GM23248 (cell line): Measurements from ENCODE around the gene LEFTY1. TPM values are rescaled to one million over a fixed set of nuclear protein-coding genes. Genes with fewer than 3 reads are reported as not detected.

Source experiments
- DNase-seq: peaks from one replicate; pipeline ENCODE4 v3.0.0-alpha.2; 2015
- H2AFZ ChIP-seq: fragments of 200-600 bp; sonication (generic); 2 replicates; pipeline ENCODE4 v1.6.1; 2016; ENCODE audit warnings: antibody characterized with exemption
- H3F3A ChIP-seq: fragments of 200-600 bp; sonication (generic); 2 replicates; pipeline ENCODE4 v1.6.1; 2016; ENCODE audit warnings: mild to moderate bottlenecking, antibody characterized with exemption, mixed run types; ENCODE audit not compliant: insufficient read depth
- H3K27ac ChIP-seq: fragments of 200-600 bp; sonication (generic); 2 replicates; pipeline ENCODE4 v1.5.1; 2016; ENCODE audit warnings: mild to moderate bottlenecking
- H3K27me3 ChIP-seq: fragments of 200-600 bp; sonication (generic); replicated peaks from 2 replicates; pipeline ENCODE4 v1.6.1; 2016; ENCODE audit warnings: mild to moderate bottlenecking; ENCODE audit not compliant: insufficient read depth
- H3K36me3 ChIP-seq: fragments of 200-600 bp; sonication (generic); 2 replicates; pipeline ENCODE4 v1.6.1; 2016; ENCODE audit warnings: low read depth, mild to moderate bottlenecking
- H3K4me1 ChIP-seq: fragments of 200-600 bp; sonication (generic); 2 replicates; pipeline ENCODE4 v1.6.1; 2016; ENCODE audit warnings: mild to moderate bottlenecking; ENCODE audit not compliant: insufficient read depth
- H3K4me2 ChIP-seq: fragments of 200-600 bp; sonication (generic); one replicate; pipeline ENCODE4 v1.6.1; 2016; ENCODE audit warnings: mild to moderate bottlenecking; ENCODE audit not compliant: unreplicated experiment
- H3K4me3 ChIP-seq: fragments of 200-600 bp; sonication (generic); 2 replicates; pipeline ENCODE4 v1.5.1; 2016; ENCODE audit warnings: mild to moderate bottlenecking
- H3K79me2 ChIP-seq: fragments of 200-600 bp; sonication (generic); 2 replicates; pipeline ENCODE4 v1.6.1; 2016; ENCODE audit warnings: mild to moderate bottlenecking; ENCODE audit not compliant: insufficient read depth
- H3K9ac ChIP-seq: fragments of 200-600 bp; sonication (generic); 2 replicates; pipeline ENCODE4 v1.6.1; 2016; ENCODE audit warnings: mild to moderate bottlenecking
- H3K9me2 ChIP-seq: fragments of 200-600 bp; sonication (generic); 2 replicates; pipeline ENCODE4 v1.6.1; 2016; ENCODE audit warnings: mixed run types, mild to moderate bottlenecking, moderate library complexity; ENCODE audit not compliant: insufficient read depth
- H3K9me3 ChIP-seq: fragments of 200-600 bp; sonication (generic); one replicate; pipeline ENCODE4 v1.6.1; 2017; ENCODE audit warnings: low read depth
- H4K20me1 ChIP-seq: fragments of 200-600 bp; sonication (generic); 2 replicates; pipeline ENCODE4 v1.6.0; 2016; ENCODE audit not compliant: insufficient read depth
- EZH2 ChIP-seq: fragments of 200-600 bp; sonication (generic); IDR thresholded peaks from 2 replicates; pipeline ENCODE4 v1.6.1; 2018; ENCODE audit warnings: antibody characterized with exemption, mild to moderate bottlenecking; ENCODE audit not compliant: insufficient read depth, poor library complexity, severe bottlenecking
- EZH2phosphoT487 ChIP-seq: fragments of 200-600 bp; sonication (generic); IDR thresholded peaks from 2 replicates; pipeline ENCODE4 v1.6.1; 2018; ENCODE audit warnings: antibody characterized with exemption, moderate library complexity, mild to moderate bottlenecking, low read depth; ENCODE audit not compliant: insufficient read depth
- WGBS, 2 experiments: methylation state at CpG; one replicate each; pipeline ENCODE4 v1.1.6; 2015 to 2017; ENCODE audit warnings: low lambda C conversion rate in 2 of 2, low coverage in 1 of 2; ENCODE audit errors: missing lambda C conversion rate in 2 of 2; 5-methylcytosine and 5-hydroxymethylcytosine counted together
- in situ Hi-C: fragments of 300-500 bp; cut with MboI; formaldehyde crosslinking; loops from 2 replicates; pipeline ENCODE4 v1.15.0; 2020
- polyA plus RNA-seq: library from polyadenylated mRNA; unstranded; fragments of >200 nt; fragmentation: Nextera tagmentation; extraction: Ambion mirVana; gene quantifications from 2 replicates; pipeline ENCODE4 v1.2.1, GENCODE V29; 2016
- total RNA-seq: library from RNA; depleted of rRNA; stranded (reverse); fragments of >200 nt; shearing (Covaris generic); gene quantifications from 2 replicates; pipeline ENCODE4 v1.2.3, GENCODE V29; 2014

The LEFTY1 gene
- total and polyA plus RNA-seq, 2 experiments from 2014 or later, result not detected

DNA sequence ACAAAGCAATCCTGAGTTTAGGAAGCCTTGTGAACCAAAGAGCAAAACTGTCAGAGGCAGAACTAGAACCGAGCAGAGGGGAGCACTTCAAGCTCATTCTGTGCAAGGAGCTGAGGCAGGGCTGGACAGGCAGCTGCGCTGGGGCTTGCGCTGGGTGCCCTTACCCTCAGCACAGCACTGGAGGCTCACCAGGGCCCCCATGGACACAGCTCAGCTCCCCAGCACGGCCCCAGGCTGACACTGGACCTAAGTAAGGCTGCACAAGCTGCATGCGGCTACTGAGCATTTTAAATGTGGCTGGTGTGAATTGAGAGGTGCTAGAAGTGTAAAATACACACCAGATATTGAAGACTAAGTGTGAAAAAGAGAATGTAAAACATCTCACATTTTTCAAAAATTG, 28.8 kb downstream of the LEFTY1 start:
- whole genome bisulfite sequencing, 2 experiments, result 92 to 100% methylated on average over 5 of the region's 5 CpGs

DNA sequence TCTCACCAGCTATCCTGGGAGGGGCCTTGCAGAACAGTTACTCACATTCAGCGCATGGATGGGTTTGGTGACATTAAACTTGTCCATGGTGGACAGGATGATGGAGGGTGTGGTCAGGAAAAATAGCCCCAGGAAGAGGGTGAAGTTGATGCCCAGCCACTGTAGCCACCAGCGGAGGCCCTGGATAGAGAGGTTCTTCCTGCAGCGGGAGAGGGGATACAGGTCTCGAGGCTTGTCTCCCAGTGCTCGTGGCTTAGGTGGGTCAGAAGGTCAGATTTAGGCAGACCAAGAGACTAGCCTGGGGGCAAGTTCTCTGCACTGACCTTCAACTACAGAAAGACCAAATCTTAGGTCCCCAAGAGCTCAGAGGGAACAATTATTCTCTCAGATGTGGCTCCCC, 29.8 kb downstream of the LEFTY1 start:
- no peaks in the 10 kb centered on the region for H4K20me1 ChIP-seq
- H3K36me3 ChIP-seq, result peaks cover 6% of the 10 kb centered on the region; the same call in 1 of the 2 replicates
- no peaks in the 10 kb centered on the region for H3K9me2 ChIP-seq
- no peak overlapping the region for H3K4me2 ChIP-seq
- H2AFZ ChIP-seq, result no peak overlapping the region
- H3K4me1 ChIP-seq, result no peaks in the 10 kb centered on the region
- in situ Hi-C loops, result loop anchor here (10.0 kb wide), 1 partner anchor 116 kb away; no protein-coding TSS in a partner anchor
- H3K27ac ChIP-seq, result no peak overlapping the region
- no peaks in the 10 kb centered on the region for H3K27me3 ChIP-seq
- WGBS, 2 experiments, result 100% methylated on average over 4 to 5 of the region's 5 CpGs
- H3K9ac ChIP-seq, result no peak overlapping the region
- DNase-seq, result no peak
- no peaks in the 10 kb centered on the region for H3K79me2 ChIP-seq
- H3K4me3 ChIP-seq, result no peak overlapping the region
- no peaks in the 10 kb centered on the region for H3F3A ChIP-seq
- H3K9me3 ChIP-seq, result no peaks in the 10 kb centered on the region
- TF ChIP-seq EZH2 (no peak), EZH2phosphoT487 (no peak)

More for the DNA sequence above, 28.8 kb downstream of the LEFTY1 start:
- no peaks in the 10 kb centered on the region for H3K4me1 ChIP-seq
- no peak overlapping the region for H2AFZ ChIP-seq
- TF ChIP-seq EZH2phosphoT487, result no peak
- TF ChIP-seq EZH2, result no peak
- no peak overlapping the region for H3K27ac ChIP-seq
- no peaks in the 10 kb centered on the region for H3K79me2 ChIP-seq
- no peaks in the 10 kb centered on the region for H3K27me3 ChIP-seq
- in situ Hi-C loops, result no loop called here
- peaks cover 3% of the 10 kb centered on the region; the same call in 1 of the 2 replicates for H3K36me3 ChIP-seq
- no peak overlapping the region for H3K4me3 ChIP-seq
- no peak for DNase-seq
- H3K9me3 ChIP-seq, result no peaks in the 10 kb centered on the region
- H3K9ac ChIP-seq, result no peak overlapping the region
- no peaks in the 10 kb centered on the region for H4K20me1 ChIP-seq
- no peaks in the 10 kb centered on the region for H3K9me2 ChIP-seq
- H3K4me2 ChIP-seq, result no peak overlapping the region
- no peaks in the 10 kb centered on the region for H3F3A ChIP-seq

DNA sequence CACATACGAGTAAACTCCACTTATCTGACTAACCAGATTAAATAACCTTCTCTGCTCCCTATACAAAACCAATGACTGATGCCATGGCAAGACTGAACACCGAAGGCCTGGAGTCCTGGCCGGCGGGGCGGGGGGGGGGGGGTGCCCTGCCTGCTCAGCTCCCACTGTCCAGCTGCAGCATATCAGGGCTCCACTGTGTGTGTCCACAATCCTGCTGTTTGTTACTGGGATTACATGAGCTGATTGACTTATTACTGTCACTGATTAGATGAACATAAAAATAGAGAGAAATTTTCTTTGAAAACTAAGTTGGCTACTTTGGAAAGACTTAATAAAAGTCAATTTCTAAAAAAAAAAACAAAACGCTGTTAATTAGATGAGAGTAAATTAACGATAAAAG, 31.7 kb downstream of the LEFTY1 start:
- in situ Hi-C loops, result loop anchor here (10.0 kb wide), 1 partner anchor 118 kb away; no protein-coding TSS in a partner anchor
- no peak for DNase-seq
- H3K36me3 ChIP-seq, result peaks cover 6% of the 10 kb centered on the region; the same call in 1 of the 2 replicates

DNA sequence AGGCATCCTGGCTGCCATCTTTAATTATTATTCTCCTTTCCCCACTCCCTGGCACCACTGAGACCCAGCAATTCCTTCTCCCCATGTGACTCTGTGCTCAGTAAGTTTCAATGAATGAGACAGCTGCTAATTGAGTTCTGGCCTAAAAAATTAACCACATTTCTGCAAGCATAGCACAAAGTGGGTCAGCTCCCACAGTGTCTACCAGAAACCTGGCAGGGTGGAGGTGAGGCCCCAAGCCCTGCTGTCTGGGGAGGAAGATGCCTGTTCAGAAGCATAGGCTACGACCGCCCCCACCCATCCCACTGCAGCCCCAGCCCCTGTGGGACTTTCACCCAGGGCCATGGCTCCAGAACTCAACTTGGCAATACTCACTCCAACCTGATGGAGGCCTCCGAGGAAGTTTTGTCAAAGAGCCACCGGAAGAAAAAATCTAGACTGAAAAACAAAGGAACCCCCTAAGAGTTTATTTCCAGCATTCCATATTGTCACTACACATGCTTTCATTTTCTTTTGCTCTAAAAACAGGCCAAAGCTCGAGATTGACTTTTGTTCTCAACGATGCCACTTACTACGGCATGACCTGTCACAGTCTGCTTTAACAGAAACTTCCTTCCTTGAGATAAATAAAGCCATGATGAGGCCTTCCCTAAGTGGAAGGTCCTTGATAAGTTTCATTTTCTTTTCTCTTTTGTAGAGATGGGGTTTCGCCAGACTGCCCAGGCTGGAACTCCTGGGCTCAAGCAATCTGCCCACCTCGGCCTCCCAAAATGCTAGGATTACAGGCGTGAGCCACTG, 33.2 kb downstream of the LEFTY1 start:
- Histone ChIP-seq H3K4me3 (no peak overlapping the region), H3K9ac (no peak overlapping the region), H3K36me3 (peaks cover 6% of the 10 kb centered on the region; the same call in 1 of the 2 replicates), H3K9me2 (no peaks in the 10 kb centered on the region), H3K9me3 (no peaks in the 10 kb centered on the region), H3K4me1 (no peaks in the 10 kb centered on the region), H3K4me2 (no peak overlapping the region), H3F3A (no peaks in the 10 kb centered on the region), H3K27ac (no peak overlapping the region), H2AFZ (no peak overlapping the region), H3K79me2 (no peaks in the 10 kb centered on the region), H4K20me1 (no peaks in the 10 kb centered on the region), H3K27me3 (no peaks in the 10 kb centered on the region)
- no peak for TF ChIP-seq EZH2phosphoT487
- 73 to 80% methylated on average over 8 to 10 of the region's 10 CpGs for WGBS, 2 experiments
- in situ Hi-C loops, result loop anchor here (10.0 kb wide), 1 partner anchor 119 kb away; no protein-coding TSS in a partner anchor
- DNase-seq, result no peak

More for the DNA sequence above, 31.7 kb downstream of the LEFTY1 start:
- no peaks in the 10 kb centered on the region for H3K79me2 ChIP-seq
- no peak for TF ChIP-seq EZH2
- TF ChIP-seq EZH2phosphoT487, result no peak
- no peak overlapping the region for H3K27ac ChIP-seq
- H3K9me2 ChIP-seq, result no peaks in the 10 kb centered on the region
- no peak overlapping the region for H3K4me2 ChIP-seq
- no peak overlapping the region for H3K9ac ChIP-seq
- no peaks in the 10 kb centered on the region for H3K9me3 ChIP-seq
- WGBS, 2 experiments, result 77 to 78% methylated on average over 7 of the region's 7 CpGs
- no peaks in the 10 kb centered on the region for H3K4me1 ChIP-seq
- H3K4me3 ChIP-seq, result no peak overlapping the region
- no peaks in the 10 kb centered on the region for H3K27me3 ChIP-seq
- H3F3A ChIP-seq, result no peaks in the 10 kb centered on the region
- no peaks in the 10 kb centered on the region for H4K20me1 ChIP-seq
- H2AFZ ChIP-seq, result no peak overlapping the region
